Measurements from ENCODE around the gene DBH.

DBH gene

GRCh38 chr9:133696071-133696472 lies 59.9 kb downstream of the DBH start:
- in situ Hi-C loops (cut with MboI; ENCODE audit: low sequenced_read_pairs), result no loop called here

GRCh38 chr9:133699546-133699945 lies 63.4 kb downstream of the DBH start:
- in situ Hi-C loops (cut with MboI; ENCODE audit: low sequenced_read_pairs), result no loop called here

GRCh38 chr9:133700819-133701320 lies 64.7 kb downstream of the DBH start:
- in situ Hi-C loops (cut with MboI; ENCODE audit: low sequenced_read_pairs), result no loop called here

GRCh38 chr9:133701321-133701980 lies 65.3 kb downstream of the DBH start:
- in situ Hi-C loops (cut with MboI; ENCODE audit: low sequenced_read_pairs), result no loop called here

GRCh38 chr9:133701981-133702797 lies 66.0 kb downstream of the DBH start:
- in situ Hi-C loops (cut with MboI; ENCODE audit: low sequenced_read_pairs), result no loop called here

GRCh38 chr9:133702798-133703590 lies 66.8 kb downstream of the DBH start:
- in situ Hi-C loops (cut with MboI; ENCODE audit: low sequenced_read_pairs), result no loop called here

GRCh38 chr9:133703591-133704399 lies 67.6 kb downstream of the DBH start:
- in situ Hi-C loops (cut with MboI; ENCODE audit: low sequenced_read_pairs), result no loop called here

- in situ Hi-C loops (cut with MboI; ENCODE audit: low sequenced_read_pairs), result no loop called here
Observed at GRCh38 chr9:133704711-133705181, 68.6 kb downstream of the DBH start.

GRCh38 chr9:133705576-133705975 lies 69.4 kb downstream of the DBH start:
- in situ Hi-C loops (cut with MboI; ENCODE audit: low sequenced_read_pairs), result no loop called here

- in situ Hi-C loops (cut with MboI; ENCODE audit: low sequenced_read_pairs), result no loop called here
Observed at GRCh38 chr9:133706307-133707050, 70.3 kb downstream of the DBH start.

- in situ Hi-C loops (cut with MboI; ENCODE audit: low sequenced_read_pairs), result no loop called here
Observed at GRCh38 chr9:133707065-133707762, 71.1 kb downstream of the DBH start.

- in situ Hi-C loops (cut with MboI; ENCODE audit: low sequenced_read_pairs), result no loop called here
Observed at GRCh38 chr9:133707763-133708245, 71.6 kb downstream of the DBH start.

GRCh38 chr9:133708246-133709014 lies 72.3 kb downstream of the DBH start:
- in situ Hi-C loops (cut with MboI; ENCODE audit: low sequenced_read_pairs), result no loop called here
